C4-2B (cell line): ENCODE measurements around the gene YBX3.

ENCODE experiments used
- H3K27ac ChIP-seq: fragments of 450-650 bp; 2 replicates; pipeline ENCODE4 v1.5.1; 2017
- CTCF ChIP-seq: fragments of 450-650 bp; conservative IDR thresholded peaks from 2 replicates; pipeline ENCODE4 v1.5.1; 2017; ENCODE audit warnings: mild to moderate bottlenecking
- ZFX ChIP-seq: fragments of 450-650 bp; IDR thresholded peaks from 2 replicates; pipeline ENCODE4 v1.6.1; 2017

The YBX3 gene

GRCh38 chr12:10722905-10723746 is at the start of gene YBX3:
Gene YBX3 (minus strand): TSS chr12:10723323. CDS start chr12:10723111, 212 bp downstream.
- TF ChIP-seq ZFX (peak; percentile 67), CTCF (no peak)
- peak within 1 kb of the TSS; percentile 90 for H3K27ac ChIP-seq

- TF ChIP-seq ZFX: no peak
- TF ChIP-seq CTCF: peak; percentile 73
- H3K27ac ChIP-seq: no peak overlapping the region
Observed at GRCh38 chr12:10771132-10771733, 48.1 kb upstream of the YBX3 start.

GRCh38 chr12:10759657-10760056 is 36.5 kb upstream of the YBX3 start:
- TF ChIP-seq CTCF (no peak), ZFX (no peak)

GRCh38 chr12:10756194-10756593 is 33.1 kb upstream of the YBX3 start:
- no peak for TF ChIP-seq CTCF
- TF ChIP-seq ZFX: no peak
- no peak overlapping the region for H3K27ac ChIP-seq

More at GRCh38 chr12:10759657-10760056, 36.5 kb upstream of the YBX3 start:
- no peak overlapping the region for H3K27ac ChIP-seq

- H3K27ac ChIP-seq: no peak overlapping the region
Observed at GRCh38 chr12:10753059-10753458, 29.9 kb upstream of the YBX3 start.

GRCh38 chr12:10750385-10750727 is 27.2 kb upstream of the YBX3 start:
- TF ChIP-seq ZFX: no peak
- no peak; the same call in none of the 2 replicates for TF ChIP-seq CTCF

More at GRCh38 chr12:10753059-10753458, 29.9 kb upstream of the YBX3 start:
- TF ChIP-seq CTCF: no peak
- TF ChIP-seq ZFX: no peak

GRCh38 chr12:10749700-10750384 is 26.7 kb upstream of the YBX3 start:
- TF ChIP-seq CTCF (peak; percentile 99), ZFX (no peak)

More at GRCh38 chr12:10750385-10750727, 27.2 kb upstream of the YBX3 start:
- H3K27ac ChIP-seq: no peak overlapping the region

More at GRCh38 chr12:10749700-10750384, 26.7 kb upstream of the YBX3 start:
- no peak overlapping the region for H3K27ac ChIP-seq
